ENCODE results near the gene TDRD12. TPM values are rescaled to one million over a fixed set of nuclear protein-coding genes. Genes with fewer than 3 reads are reported as not detected.
A peak's percentile ranks its signal among the peaks of the same experiment; 100 is the strongest.

Gene TDRD12
- total RNA-seq, 5 donors from 2014 or later (not counting 1 experiment from before 2014, with no cell fraction given) = 0.36 to 1.0 (median 0.63) TPM

DNA sequence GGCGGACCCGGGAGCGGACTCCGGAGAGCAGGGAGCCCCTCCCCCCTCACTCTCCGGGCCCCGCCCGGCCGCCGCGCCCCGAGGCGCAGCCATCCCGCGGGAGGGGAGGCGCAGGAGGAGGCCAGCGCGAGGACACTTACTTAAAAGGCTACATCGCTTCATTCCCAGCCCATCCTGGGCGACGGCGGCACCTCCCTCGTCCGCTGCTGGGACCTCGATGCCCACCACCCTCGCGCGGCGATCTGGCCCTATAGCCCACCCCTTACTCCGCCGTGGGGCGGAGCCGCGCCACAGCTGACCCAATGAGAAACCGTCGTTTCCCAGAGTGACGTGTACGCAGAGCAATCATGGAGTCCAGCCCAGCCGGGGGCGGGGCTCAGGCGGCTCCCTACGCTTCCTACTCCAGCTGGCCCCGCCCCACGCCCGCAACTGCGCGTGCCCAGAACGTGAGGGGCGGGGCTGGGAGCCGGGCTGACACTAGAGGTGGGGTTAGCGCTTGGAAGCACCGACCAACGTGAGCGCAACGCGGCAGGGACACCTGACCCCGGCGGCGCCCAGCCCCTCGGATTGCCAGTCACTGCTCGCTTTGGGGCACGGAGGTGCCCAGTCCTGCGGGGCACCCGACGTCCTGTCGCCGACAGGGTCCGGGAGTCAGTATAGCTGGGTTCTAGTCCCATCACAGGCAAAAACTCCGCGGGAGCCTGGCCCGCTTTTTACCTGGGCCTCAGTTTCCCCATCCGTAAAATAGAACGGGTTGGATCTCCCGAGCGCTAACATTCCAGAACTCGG is 44.4 kb upstream of the TDRD12 start, which contains the start of gene ANKRD27:
ANKRD27 (minus strand) TSS at position 250 of the 789 bp plus-strand sequence. CDS start 16,165 bp downstream, outside the sequence.
- peak; percentile 91 to 94 (median 92) for ATAC-seq (replicated peaks in 1 of 4)
- peaks cover 6 to 25% of the 10 kb centered on the region in 2 experiments for H3K27me3 ChIP-seq (replicated peaks in 1 of 2; ENCODE audit: control insufficient read depth in 2 of 2, extremely low read depth in 1 of 2, insufficient read depth in 2 of 2, low read length in 1 of 2)
- H3K4me3 ChIP-seq (ENCODE audit: control insufficient read depth in 1 of 2, extremely low read depth in 1 of 2, low read length in 1 of 2) = peak within 1 kb of the TSS; percentile 64 to 95
- peak within 1 kb of the TSS; percentile 92 to 97 (median 96) for H3K4me3 Mint-ChIP-seq
- no peaks in the 10 kb centered on the region for H3K36me3 ChIP-seq (ENCODE audit: control insufficient read depth in 2 of 2, extremely low read depth in 1 of 2, insufficient read depth in 1 of 2, low read length in 1 of 2)
- H3K27ac Mint-ChIP-seq = peak within 1 kb of the TSS; percentile 78 to 88
- no peaks in the 10 kb centered on the region for H3K9me3 ChIP-seq
- POLR2A ChIA-PET = interaction anchor here in 1 of 2 donors (0.6 kb wide), 2 partner anchors 138 to 207 kb away, joined by 3 read pairs; no protein-coding TSS in a partner anchor
- peak; percentile 91 to 99 (median 97) for DNase-seq
- H3K4me1 Mint-ChIP-seq = peaks cover 36 to 46% (median 41%) of the 10 kb centered on the region in 3 donors
- H3K27me3 Mint-ChIP-seq = peaks cover 5 to 12% of the 10 kb centered on the region in 2 donors
- peak within 1 kb of the TSS; percentile 21 for H3K27ac ChIP-seq (ENCODE audit: low read length)
- under 1% methylated on average over 74 of the region's 75 CpGs for WGBS (ENCODE audit: insufficient coverage)
- peaks cover 15 to 48% of the 10 kb centered on the region in 2 experiments for H3K4me1 ChIP-seq (ENCODE audit: control insufficient read depth in 1 of 2, extremely low read depth in 1 of 2, insufficient read depth in 2 of 2, low read length in 2 of 2)
- no peaks in the 10 kb centered on the region for H3K36me3 Mint-ChIP-seq
- CTCF ChIA-PET = interaction anchor here in 1 of 2 donors (0.9 kb wide), 1 partner anchor 41 kb away, joined by 4 read pairs; no protein-coding TSS in a partner anchor
- no peaks in the 10 kb centered on the region for H3K9me3 Mint-ChIP-seq

DNA sequence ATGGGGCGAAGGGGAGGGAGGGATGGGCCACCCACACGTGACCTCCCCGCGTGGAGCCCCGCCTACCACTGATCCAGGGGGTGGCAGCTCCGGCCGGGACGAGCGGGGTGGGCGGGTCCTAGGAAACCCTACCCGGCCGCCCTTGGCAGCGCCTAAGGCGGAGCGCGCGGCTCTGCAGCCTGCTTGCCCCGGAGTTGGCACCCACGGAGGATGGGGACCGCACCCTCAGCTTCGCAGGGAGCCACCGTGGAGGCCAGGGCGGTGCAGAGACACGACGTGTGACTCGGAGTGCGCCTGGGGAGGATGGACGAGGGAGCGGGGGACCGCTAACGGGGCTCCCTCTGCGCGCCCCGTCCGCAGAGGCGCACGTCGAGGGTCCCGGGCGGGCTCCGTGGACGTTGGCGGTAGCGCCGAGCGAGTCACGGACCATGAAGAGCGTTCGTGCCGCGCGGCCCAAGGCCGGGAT is 43.8 kb upstream of the TDRD12 start, which contains the start of gene RGS9BP:
RGS9BP (plus strand) TSS at position 129 of the 466 bp plus-strand sequence. CDS start 416 bp downstream, outside the sequence.
- no peaks in the 10 kb centered on the region for H3K9me3 Mint-ChIP-seq
- ATAC-seq (replicated peaks in 1 of 4) = peak; percentile 37 to 54 (median 45)
- H3K36me3 Mint-ChIP-seq = no peaks in the 10 kb centered on the region
- Histone ChIP-seq H3K36me3 (ENCODE audit: control insufficient read depth in 2 of 2, extremely low read depth in 1 of 2, insufficient read depth in 1 of 2, low read length in 1 of 2) (no peaks in the 10 kb centered on the region), H3K4me1 (ENCODE audit: control insufficient read depth in 1 of 2, extremely low read depth in 1 of 2, insufficient read depth in 2 of 2, low read length in 2 of 2) (peaks cover 15 to 43% of the 10 kb centered on the region in 2 experiments), H3K4me3 (ENCODE audit: control insufficient read depth in 1 of 2, extremely low read depth in 1 of 2, low read length in 1 of 2) (peak within 1 kb of the TSS; percentile 64 to 95), H3K27me3 (replicated peaks in 1 of 2; ENCODE audit: control insufficient read depth in 2 of 2, extremely low read depth in 1 of 2, insufficient read depth in 2 of 2, low read length in 1 of 2) (peaks cover 6 to 28% of the 10 kb centered on the region in 2 experiments), H3K9me3 (no peaks in the 10 kb centered on the region), H3K27ac (ENCODE audit: low read length) (peak within 1 kb of the TSS; percentile 21)
- DNase-seq = peak in 34 of 35 experiments; percentile 25 to 72 (median 47)
- 2% methylated on average over 53 of the region's 53 CpGs for WGBS (ENCODE audit: insufficient coverage)
- H3K27ac Mint-ChIP-seq = peak within 1 kb of the TSS; percentile 66 to 67
- peak within 1 kb of the TSS; percentile 82 to 97 (median 92) for H3K4me3 Mint-ChIP-seq
- peaks cover 32 to 44% (median 38%) of the 10 kb centered on the region in 3 donors for H3K4me1 Mint-ChIP-seq
- peaks cover 5 to 12% of the 10 kb centered on the region in 2 donors for H3K27me3 Mint-ChIP-seq
- CTCF ChIA-PET = interaction anchor here in 1 of 2 donors (0.9 kb wide), 1 partner anchor 42 kb away, joined by 4 read pairs; no protein-coding TSS in a partner anchor
- POLR2A ChIA-PET = interaction anchor here in 1 of 2 donors (0.6 kb wide), 1 partner anchor 207 kb away, joined by 3 read pairs; no protein-coding TSS in a partner anchor

DNA sequence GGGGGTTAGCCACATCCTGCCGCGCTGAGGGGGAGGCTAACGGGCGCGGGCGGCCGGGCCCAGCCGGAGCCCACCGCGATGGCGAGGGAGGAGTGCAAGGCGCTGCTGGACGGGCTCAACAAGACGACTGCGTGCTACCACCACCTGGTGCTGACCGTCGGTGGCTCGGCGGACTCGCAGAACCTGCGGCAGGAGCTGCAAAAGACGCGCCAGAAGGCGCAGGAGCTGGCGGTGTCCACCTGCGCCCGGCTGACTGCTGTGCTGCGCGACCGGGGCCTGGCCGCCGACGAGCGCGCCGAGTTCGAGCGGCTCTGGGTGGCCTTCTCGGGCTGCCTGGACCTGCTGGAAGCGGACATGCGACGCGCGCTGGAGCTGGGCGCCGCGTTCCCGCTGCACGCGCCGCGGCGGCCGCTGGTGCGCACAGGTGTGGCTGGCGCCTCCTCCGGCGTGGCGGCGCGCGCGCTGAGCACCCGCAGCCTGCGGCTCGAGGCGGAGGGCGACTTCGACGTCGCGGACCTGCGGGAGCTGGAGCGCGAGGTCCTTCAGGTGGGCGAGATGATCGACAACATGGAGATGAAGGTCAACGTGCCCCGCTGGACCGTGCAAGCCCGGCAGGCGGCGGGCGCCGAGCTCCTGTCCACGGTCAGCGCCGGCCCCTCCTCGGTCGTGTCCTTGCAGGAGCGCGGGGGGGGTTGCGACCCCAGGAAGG is 43.2 kb upstream of the TDRD12 start:
- H3K36me3 ChIP-seq (ENCODE audit: control insufficient read depth in 2 of 2, extremely low read depth in 1 of 2, insufficient read depth in 1 of 2, low read length in 1 of 2) = no peaks in the 10 kb centered on the region
- POLR2A ChIA-PET = no interaction called here
- H3K9me3 ChIP-seq = no peaks in the 10 kb centered on the region
- no peak overlapping the region for H3K27ac Mint-ChIP-seq
- peaks cover 15 to 42% of the 10 kb centered on the region in 2 experiments for H3K4me1 ChIP-seq (ENCODE audit: control insufficient read depth in 1 of 2, extremely low read depth in 1 of 2, insufficient read depth in 2 of 2, low read length in 2 of 2)
- H3K4me3 ChIP-seq (ENCODE audit: control insufficient read depth in 1 of 2, extremely low read depth in 1 of 2, low read length in 1 of 2) = peak overlapping the region; percentile 64 to 95
- H3K4me1 Mint-ChIP-seq = peaks cover 31 to 38% (median 34%) of the 10 kb centered on the region in 3 donors
- peak overlapping the region; percentile 82 to 97 (median 92) for H3K4me3 Mint-ChIP-seq
- no peaks in the 10 kb centered on the region for H3K36me3 Mint-ChIP-seq
- peak in 14 of 35 experiments; percentile 8 to 61 (median 25) for DNase-seq
- CTCF ChIA-PET = interaction anchor here in 1 of 2 donors (0.6 kb wide), 1 partner anchor 102 kb away, joined by 3 read pairs; no protein-coding TSS in a partner anchor
- H3K27me3 Mint-ChIP-seq = peaks cover 5 to 12% of the 10 kb centered on the region in 2 donors
- peaks cover 6 to 28% of the 10 kb centered on the region in 2 experiments for H3K27me3 ChIP-seq (replicated peaks in 1 of 2; ENCODE audit: control insufficient read depth in 2 of 2, extremely low read depth in 1 of 2, insufficient read depth in 2 of 2, low read length in 1 of 2)
- 5% methylated on average over 93 of the region's 93 CpGs for WGBS (ENCODE audit: insufficient coverage)
- peak in 1 of 4 experiments; percentile 1 for ATAC-seq (replicated peaks in 1 of 4)
- no peak overlapping the region for H3K27ac ChIP-seq (ENCODE audit: low read length)
- H3K9me3 Mint-ChIP-seq = no peaks in the 10 kb centered on the region

DNA sequence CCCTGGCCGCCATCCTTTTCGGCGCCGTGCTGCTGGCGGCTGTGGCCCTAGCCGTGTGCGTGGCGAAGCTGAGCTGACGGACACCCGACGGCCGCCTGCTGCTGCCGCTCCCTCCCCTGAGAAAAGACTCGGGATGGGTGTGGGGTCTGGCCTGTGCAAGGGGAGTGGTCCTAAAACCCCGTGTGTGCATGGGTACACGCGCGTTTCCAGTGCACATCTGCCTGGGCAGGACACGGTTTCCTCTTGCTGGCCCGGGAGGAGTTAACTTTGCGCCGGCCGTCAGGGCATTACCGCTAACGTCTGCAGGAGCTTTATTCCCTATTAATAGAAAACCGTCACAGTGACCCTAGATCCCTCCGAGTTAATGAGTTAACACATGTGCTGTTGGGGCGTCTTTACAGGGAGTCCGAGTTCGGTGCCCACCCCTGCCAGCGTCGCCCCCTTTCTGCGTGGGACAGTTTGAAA is 42.6 kb upstream of the TDRD12 start:
- CTCF ChIA-PET = interaction anchor here in 1 of 2 donors (0.6 to 1.5 kb wide), 2 partner anchors 101 to 500 kb away, joined by 3 read pairs; no protein-coding TSS in a partner anchor
- peak overlapping the region in 1 of 2 donors; percentile 95 for H3K4me3 ChIP-seq (ENCODE audit: control insufficient read depth in 1 of 2, extremely low read depth in 1 of 2, low read length in 1 of 2)

DNA sequence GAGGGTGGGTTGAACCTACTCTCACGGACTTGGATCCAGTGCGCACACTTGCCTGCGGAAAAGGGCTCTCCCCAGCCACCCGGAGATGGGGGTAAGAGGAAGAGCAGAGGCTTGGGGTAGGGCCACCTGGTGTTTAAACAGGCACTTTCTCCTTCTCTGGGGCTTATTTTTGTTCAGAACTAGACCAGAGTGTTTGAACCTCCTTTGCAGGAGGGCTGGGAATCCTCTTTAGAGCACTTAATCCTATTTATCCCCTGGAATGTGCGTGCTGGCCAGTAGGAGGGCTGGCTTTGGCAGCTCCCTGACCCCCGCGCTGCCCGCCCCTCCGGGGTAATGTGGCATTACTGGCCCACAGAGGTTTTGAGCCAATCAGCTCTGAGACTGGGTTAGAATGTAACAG is 41.9 kb upstream of the TDRD12 start:
- Histone ChIP-seq H3K27ac (ENCODE audit: low read length) (no peak overlapping the region), H3K4me1 (ENCODE audit: control insufficient read depth in 1 of 2, extremely low read depth in 1 of 2, insufficient read depth in 2 of 2, low read length in 2 of 2) (peaks cover 15 to 36% of the 10 kb centered on the region in 2 experiments), H3K9me3 (no peaks in the 10 kb centered on the region), H3K36me3 (ENCODE audit: control insufficient read depth in 2 of 2, extremely low read depth in 1 of 2, insufficient read depth in 1 of 2, low read length in 1 of 2) (no peaks in the 10 kb centered on the region), H3K4me3 (ENCODE audit: control insufficient read depth in 1 of 2, extremely low read depth in 1 of 2, low read length in 1 of 2) (no peak overlapping the region), H3K27me3 (replicated peaks in 1 of 2; ENCODE audit: control insufficient read depth in 2 of 2, extremely low read depth in 1 of 2, insufficient read depth in 2 of 2, low read length in 1 of 2) (peaks cover 6 to 28% of the 10 kb centered on the region in 2 experiments)
- DNase-seq (no peak), ATAC-seq (replicated peaks in 1 of 4) (no peak)
- Mint-ChIP-seq H3K9me3 (no peaks in the 10 kb centered on the region), H3K36me3 (no peaks in the 10 kb centered on the region), H3K4me3 (peak overlapping the region; percentile 55 to 74 (median 60)), H3K27ac (no peak overlapping the region), H3K4me1 (peaks cover 18 to 25% (median 21%) of the 10 kb centered on the region in 3 donors), H3K27me3 (peaks cover 8 to 13% of the 10 kb centered on the region in 2 donors)
- ChIA-PET CTCF (interaction anchor here (0.6 to 1.5 kb wide), 5 partner anchors 16 to 499 kb away, joined by 3 to 7 read pairs (median 4); no protein-coding TSS in a partner anchor), POLR2A (interaction anchor here in 1 of 2 donors (0.5 kb wide), 1 partner anchor 1665 kb away, joined by 3 read pairs; no protein-coding TSS in a partner anchor)
- WGBS (ENCODE audit: insufficient coverage) = 77% methylated on average over 5 of the region's 9 CpGs

More for the DNA sequence above, 42.6 kb upstream of the TDRD12 start:
- Mint-ChIP-seq H3K36me3 (no peaks in the 10 kb centered on the region), H3K27me3 (peaks cover 5 to 12% of the 10 kb centered on the region in 2 donors), H3K4me1 (peaks cover 25 to 32% (median 28%) of the 10 kb centered on the region in 3 donors), H3K4me3 (peak overlapping the region; percentile 55 to 74 (median 60)), H3K27ac (no peak overlapping the region), H3K9me3 (no peaks in the 10 kb centered on the region)
- no peaks in the 10 kb centered on the region for H3K9me3 ChIP-seq
- POLR2A ChIA-PET = no interaction called here
- 29% methylated on average over 28 of the region's 33 CpGs for WGBS (ENCODE audit: insufficient coverage)
- H3K36me3 ChIP-seq (ENCODE audit: control insufficient read depth in 2 of 2, extremely low read depth in 1 of 2, insufficient read depth in 1 of 2, low read length in 1 of 2) = no peaks in the 10 kb centered on the region
- H3K27me3 ChIP-seq (replicated peaks in 1 of 2; ENCODE audit: control insufficient read depth in 2 of 2, extremely low read depth in 1 of 2, insufficient read depth in 2 of 2, low read length in 1 of 2) = peaks cover 6 to 28% of the 10 kb centered on the region in 2 experiments
- no peak for DNase-seq
- no peak for ATAC-seq (replicated peaks in 1 of 4)
- peaks cover 15 to 41% of the 10 kb centered on the region in 2 experiments for H3K4me1 ChIP-seq (ENCODE audit: control insufficient read depth in 1 of 2, extremely low read depth in 1 of 2, insufficient read depth in 2 of 2, low read length in 2 of 2)
- no peak overlapping the region for H3K27ac ChIP-seq (ENCODE audit: low read length)

All from T-cell (primary cell).